AG10803 (cell line): ENCODE measurements around the gene GFRA1.

ENCODE experiments used
- DNase-seq: peaks from one replicate; pipeline ENCODE4 v3.0.0; 2010; ENCODE audit warnings: low read depth
- H3K4me3 ChIP-seq: 2 replicates; pipeline ENCODE4 v1.5.1; 2011; ENCODE audit warnings: mild to moderate bottlenecking, low read length, control low read depth
- CTCF ChIP-seq: conservative IDR thresholded peaks from 2 replicates; pipeline ENCODE4 v1.5.1; 2011; ENCODE audit warnings: mild to moderate bottlenecking, low read length, control low read depth, inconsistent platforms

GFRA1 gene

GRCh38 chr10:116115036-116115641 lies 157.9 kb downstream of the GFRA1 start:
- DNase-seq: no peak
- no peak for TF ChIP-seq CTCF
- no peak overlapping the region for H3K4me3 ChIP-seq

DNA sequence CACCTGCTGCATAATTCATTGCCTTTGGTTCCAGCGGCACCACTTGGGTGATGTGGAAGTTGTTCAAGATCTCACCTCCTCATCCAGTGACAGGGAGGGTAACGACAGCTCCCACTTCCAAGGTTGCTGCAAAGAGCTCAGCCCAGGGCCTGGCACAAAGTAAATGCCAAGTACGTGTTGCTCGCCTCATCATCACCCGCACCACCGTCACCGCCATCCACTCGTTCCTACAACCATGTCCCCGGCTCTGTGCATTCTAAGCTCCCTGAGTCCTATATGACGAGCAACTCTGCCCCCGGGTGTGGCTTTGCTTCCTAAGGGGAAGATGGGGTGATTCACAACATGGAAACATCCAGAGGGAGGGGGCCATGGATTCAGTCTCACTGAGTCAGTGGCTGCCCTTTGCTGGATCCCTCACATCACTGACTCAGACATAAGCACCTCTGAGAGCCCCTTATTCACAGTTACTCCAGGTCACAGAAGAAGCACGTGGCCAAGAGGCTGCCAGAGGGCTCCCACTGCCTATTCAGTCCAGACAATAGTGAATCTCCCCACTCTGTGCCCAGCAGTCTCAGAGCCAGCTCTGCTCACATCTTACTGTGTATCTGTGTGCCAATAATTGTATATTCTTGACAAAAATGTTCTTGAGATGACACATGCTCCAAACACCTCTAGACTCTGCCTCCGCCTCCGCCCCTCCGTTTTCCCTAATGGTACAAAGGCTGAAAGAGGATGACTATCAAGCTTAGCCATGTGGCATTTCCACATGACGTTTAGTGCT lies 159.1 kb downstream of the GFRA1 start:
- DNase-seq: peak; percentile 66
- TF ChIP-seq CTCF: no peak
- no peak overlapping the region for H3K4me3 ChIP-seq

DNA sequence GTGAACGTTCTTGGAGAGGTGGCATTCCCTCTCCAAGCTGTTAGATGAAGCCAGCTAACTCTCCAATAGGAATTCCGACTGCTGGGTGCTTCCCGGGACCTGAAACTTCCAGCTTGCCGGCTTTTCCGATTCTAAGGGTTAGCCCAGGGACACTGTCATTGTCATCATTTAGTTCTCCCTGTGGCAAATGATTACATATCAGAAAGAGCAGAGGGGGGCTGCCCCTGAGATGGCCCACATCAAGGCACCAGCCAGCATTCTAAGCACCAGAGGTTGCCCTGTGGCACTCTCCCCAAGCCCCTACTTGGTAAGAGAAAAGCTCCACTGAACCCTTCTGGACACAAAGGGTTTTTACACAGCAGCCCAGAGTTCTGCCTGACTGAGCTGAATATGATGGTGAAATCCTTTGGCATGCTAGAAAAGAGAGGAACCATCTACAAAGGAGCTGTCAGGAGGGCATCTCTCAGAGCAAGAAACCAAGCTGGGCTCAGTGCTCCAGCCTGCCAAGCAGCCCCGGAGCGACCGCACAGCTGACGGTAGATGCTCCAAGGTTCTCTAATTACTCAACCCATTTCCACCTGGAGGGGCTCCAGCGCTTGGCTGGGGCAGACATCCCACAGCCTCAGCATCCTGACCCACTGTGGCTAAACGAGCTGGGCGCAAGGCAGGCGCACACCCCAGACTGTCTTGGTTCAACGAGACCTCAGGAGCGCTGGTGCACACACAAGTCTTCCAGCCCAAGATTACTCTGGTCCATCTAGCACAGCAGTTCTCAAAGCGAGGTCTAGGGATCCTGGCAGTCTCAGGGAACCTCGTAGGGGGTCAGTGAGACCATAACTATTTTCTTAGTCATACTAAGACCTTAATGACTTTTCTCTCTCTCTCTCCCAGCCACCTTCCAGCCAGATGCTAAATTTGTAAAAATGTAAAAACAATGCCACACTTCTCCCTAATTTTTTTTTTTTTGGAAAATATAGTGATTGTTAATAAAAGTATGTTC lies 160.5 kb downstream of the GFRA1 start:
- no peak for DNase-seq
- no peak for TF ChIP-seq CTCF
- no peak overlapping the region for H3K4me3 ChIP-seq

GRCh38 chr10:116111483-116112095 lies 161.4 kb downstream of the GFRA1 start:
- no peak overlapping the region for H3K4me3 ChIP-seq
- no peak for TF ChIP-seq CTCF
- no peak for DNase-seq

DNA sequence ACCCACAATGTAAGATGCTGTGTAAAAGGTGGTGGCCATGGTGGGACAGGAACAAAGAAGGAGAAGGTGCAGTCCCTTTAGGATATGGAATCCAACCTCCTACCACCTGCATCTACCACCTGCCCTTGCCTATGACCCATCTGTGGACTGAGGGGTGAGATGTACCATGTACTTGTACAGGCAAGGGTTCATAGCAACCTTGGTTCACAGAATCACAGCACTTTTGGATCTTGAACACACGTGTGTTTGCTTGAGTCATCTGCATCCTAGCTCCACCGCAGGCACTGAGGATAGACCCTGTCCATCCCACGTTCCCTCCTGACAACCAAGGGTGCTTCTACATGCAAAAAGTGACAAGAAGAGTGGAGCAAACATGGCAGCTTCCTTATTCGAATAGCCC lies 162.3 kb downstream of the GFRA1 start:
- no peak for DNase-seq
- no peak for TF ChIP-seq CTCF
- no peak overlapping the region for H3K4me3 ChIP-seq

- TF ChIP-seq CTCF: no peak
- no peak for DNase-seq
- no peak overlapping the region for H3K4me3 ChIP-seq
Measured at GRCh38 chr10:116109881-116110280, 163.1 kb downstream of the GFRA1 start.
